CD14-positive monocyte (primary cell): ENCODE measurements around the gene PDE4D. TPM values are rescaled to one million over a fixed set of nuclear protein-coding genes. Genes with fewer than 3 reads are reported as not detected.

Source experiments
- DNase-seq, 3 donors: peaks; one replicate each; pipeline ENCODE4 v3.0.0-alpha.2; 2011 to 2022
- H2AFZ ChIP-seq: 2 replicates; pipeline ENCODE4 v1.6.0; 2012; ENCODE audit warnings: mild to moderate bottlenecking, low read depth, low read length, inconsistent platforms; ENCODE audit not compliant: insufficient read depth, poor library complexity, severe bottlenecking
- H3K27ac ChIP-seq, 2 donors: 1 replicate in 1 of 2; 2 replicates in 1 of 2; pipeline ENCODE4 v1.5.1; 2012 to 2013; ENCODE audit warnings: low read length in 2 of 2, control low read depth in 1 of 2, inconsistent platforms in 1 of 2, low read depth in 1 of 2, mild to moderate bottlenecking in 1 of 2
- H3K27me3 ChIP-seq, 2 donors: one replicate each; pipeline versions ENCODE4 v1.6.0 to v1.6.1; 2011 to 2013; ENCODE audit warnings: low read length in 2 of 2; ENCODE audit not compliant: control insufficient read depth in 2 of 2, insufficient read depth in 2 of 2
- H3K36me3 ChIP-seq, 2 donors: replicated peaks in 1 of 2; 1 replicate in 1 of 2; 2 replicates in 1 of 2; pipeline versions ENCODE4 v1.5.1 to v1.6.1; 2012 to 2013; ENCODE audit warnings: low read length in 2 of 2, control low read depth in 1 of 2, inconsistent platforms in 1 of 2, mild to moderate bottlenecking in 1 of 2; ENCODE audit not compliant: insufficient read depth in 2 of 2, control insufficient read depth in 1 of 2
- H3K4me1 ChIP-seq, 2 donors: 1 replicate in 1 of 2; 2 replicates in 1 of 2; pipeline versions ENCODE4 v1.5.1 to v1.6.1; 2012 to 2013; ENCODE audit warnings: low read length in 2 of 2, control low read depth in 1 of 2, inconsistent platforms in 1 of 2, mild to moderate bottlenecking in 1 of 2, moderate library complexity in 1 of 2; ENCODE audit not compliant: insufficient read depth in 2 of 2, control insufficient read depth in 1 of 2
- H3K4me2 ChIP-seq: replicated peaks from 2 replicates; pipeline ENCODE3; 2012; ENCODE audit warnings: low read length, moderate library complexity, mild to moderate bottlenecking; ENCODE audit not compliant: poor library complexity, severe bottlenecking; ENCODE audit errors: extremely low read depth
- H3K4me3 ChIP-seq, 3 experiments: fragments of 200-600 bp in 1 of 3; sonication (generic) in 1 of 3; replicated peaks in 1 of 3; 1 replicate in 2 of 3; 2 replicates in 1 of 3; pipeline ENCODE4 v1.5.1; 2011 to 2013; ENCODE audit warnings: low read length in 3 of 3, mild to moderate bottlenecking in 3 of 3, control low read depth in 2 of 3, low read depth in 2 of 3, inconsistent platforms in 1 of 3, moderate library complexity in 1 of 3
- H3K79me2 ChIP-seq: 2 replicates; pipeline ENCODE4 v1.6.0; 2012; ENCODE audit warnings: mild to moderate bottlenecking, control low read depth, inconsistent platforms, low read length, moderate library complexity; ENCODE audit not compliant: insufficient read depth
- H3K9ac ChIP-seq: 2 replicates; pipeline ENCODE4 v1.6.0; 2017; ENCODE audit warnings: low read length, mild to moderate bottlenecking; ENCODE audit not compliant: insufficient read depth, poor library complexity, severe bottlenecking
- H3K9me3 ChIP-seq, 2 donors: replicated peaks in 1 of 2; 1 replicate in 1 of 2; 2 replicates in 1 of 2; pipeline versions ENCODE4 v1.5.1 to v1.6.1; 2012 to 2013; ENCODE audit warnings: low read length in 2 of 2, control low read depth in 1 of 2; ENCODE audit not compliant: control insufficient read depth in 1 of 2, insufficient read depth in 1 of 2
- H4K20me1 ChIP-seq: 2 replicates; pipeline ENCODE4 v1.6.0; 2012; ENCODE audit warnings: mild to moderate bottlenecking, low read length, control low read depth, moderate library complexity; ENCODE audit not compliant: insufficient read depth
- H3K27ac Mint-ChIP-seq, 7 donors: one replicate each; pipeline ENCODE4 v1.8.0; 2020; ENCODE audit warnings: mild to moderate bottlenecking in 7 of 7, mixed read lengths in 7 of 7, moderate library complexity in 6 of 7, inconsistent platforms in 2 of 7
- H3K27me3 Mint-ChIP-seq, 3 donors: one replicate each; pipeline ENCODE4 v1.8.0; 2021 to 2022; ENCODE audit warnings: low read depth in 3 of 3, mild to moderate bottlenecking in 3 of 3, mixed read lengths in 3 of 3, moderate library complexity in 3 of 3, inconsistent platforms in 1 of 3
- H3K36me3 Mint-ChIP-seq, 2 donors: one replicate each; pipeline ENCODE4 v1.8.0; 2020; ENCODE audit warnings: mixed read lengths in 2 of 2, inconsistent platforms in 1 of 2, mild to moderate bottlenecking in 1 of 2
- H3K4me1 Mint-ChIP-seq: one replicate; pipeline ENCODE4 v1.8.0; 2020; ENCODE audit warnings: mild to moderate bottlenecking, mixed read lengths
- H3K4me3 Mint-ChIP-seq, 2 donors: one replicate each; pipeline ENCODE4 v1.8.0; 2020; ENCODE audit warnings: mild to moderate bottlenecking in 2 of 2, mixed read lengths in 2 of 2, moderate library complexity in 1 of 2
- H3K9me3 Mint-ChIP-seq, 7 donors: one replicate each; pipeline ENCODE4 v1.8.0; 2020 to 2022; ENCODE audit warnings: mixed read lengths in 7 of 7, mild to moderate bottlenecking in 6 of 7, moderate library complexity in 6 of 7, inconsistent platforms in 2 of 7
- WGBS: methylation state at CpG from one replicate; pipeline ENCODE4 v1.1.5; 2013; ENCODE audit warnings: missing lambda C conversion rate; ENCODE audit not compliant: insufficient coverage; 5-methylcytosine and 5-hydroxymethylcytosine counted together
- intact Hi-C, 2 donors: fragments of 100-400 bp; cut with micrococcal nuclease; formaldehyde crosslinking; loops; one replicate each; pipeline versions ENCODE4 v1.15.0 to v1.15.1; 2023
- polyA plus RNA-seq, 3 donors: library from polyadenylated mRNA; depleted of rRNA in 1 of 3; unstranded in 2 of 3; stranded (reverse) in 1 of 3; fragments of 300-500 nt in 2 of 3; fragments of >200 nt in 1 of 3; fragmentation: Illumina TruSeq in 2 of 3; gene quantifications; 1 replicate in 2 of 3; 2 replicates in 1 of 3; pipeline ENCODE4 v1.2.3, GENCODE V29; 2012 to 2021
- TF ChIP-seq, protein P1 (sequence below): fragments of 200-600 bp; IDR thresholded peaks from one replicate; pipeline ENCODE4 v1.8.0; 2022; ENCODE audit warnings: antibody characterized with exemption, mild to moderate bottlenecking

Gene PDE4D
- polyA plus RNA-seq, 3 donors = 1.9 to 3.4 (median 2.8) TPM

DNA sequence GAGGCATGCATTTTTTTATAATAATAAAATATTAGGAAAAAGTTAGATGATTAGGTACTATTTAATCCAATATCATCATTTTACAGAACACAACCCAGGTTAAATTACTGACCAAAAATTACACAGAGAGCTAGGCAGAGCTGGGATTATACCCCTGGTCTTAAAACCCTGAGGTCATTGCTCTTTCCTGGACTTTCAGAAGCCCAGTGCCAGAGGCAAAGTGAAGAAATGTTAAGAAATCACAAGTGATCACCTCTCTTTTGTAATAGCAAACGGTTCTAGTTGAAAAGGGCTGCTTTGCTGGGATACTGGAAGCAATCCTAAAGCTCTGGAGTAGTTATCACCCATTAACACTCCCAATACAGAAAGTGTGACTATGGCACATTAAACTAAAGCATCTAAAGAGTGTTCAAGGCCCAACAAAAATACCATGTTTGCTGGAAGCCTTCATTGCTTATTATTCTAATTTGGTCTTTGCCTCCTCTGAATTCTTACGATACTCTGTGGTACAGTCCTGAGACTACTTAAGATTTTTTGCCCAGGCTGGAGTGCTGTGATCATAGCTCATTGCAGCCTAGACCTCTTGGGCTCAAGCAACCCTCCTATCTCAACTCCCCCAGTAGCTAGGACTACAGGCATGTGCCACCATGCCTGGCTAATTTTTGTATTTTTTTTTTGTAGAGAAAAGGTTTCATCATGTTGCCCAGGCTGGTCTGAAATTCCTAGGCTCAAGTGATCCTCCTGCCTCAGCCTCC lies 734.7 kb downstream of the PDE4D start:
- H3K27me3 ChIP-seq = no peaks in the 10 kb centered on the region
- TF ChIP-seq, protein P1, sequence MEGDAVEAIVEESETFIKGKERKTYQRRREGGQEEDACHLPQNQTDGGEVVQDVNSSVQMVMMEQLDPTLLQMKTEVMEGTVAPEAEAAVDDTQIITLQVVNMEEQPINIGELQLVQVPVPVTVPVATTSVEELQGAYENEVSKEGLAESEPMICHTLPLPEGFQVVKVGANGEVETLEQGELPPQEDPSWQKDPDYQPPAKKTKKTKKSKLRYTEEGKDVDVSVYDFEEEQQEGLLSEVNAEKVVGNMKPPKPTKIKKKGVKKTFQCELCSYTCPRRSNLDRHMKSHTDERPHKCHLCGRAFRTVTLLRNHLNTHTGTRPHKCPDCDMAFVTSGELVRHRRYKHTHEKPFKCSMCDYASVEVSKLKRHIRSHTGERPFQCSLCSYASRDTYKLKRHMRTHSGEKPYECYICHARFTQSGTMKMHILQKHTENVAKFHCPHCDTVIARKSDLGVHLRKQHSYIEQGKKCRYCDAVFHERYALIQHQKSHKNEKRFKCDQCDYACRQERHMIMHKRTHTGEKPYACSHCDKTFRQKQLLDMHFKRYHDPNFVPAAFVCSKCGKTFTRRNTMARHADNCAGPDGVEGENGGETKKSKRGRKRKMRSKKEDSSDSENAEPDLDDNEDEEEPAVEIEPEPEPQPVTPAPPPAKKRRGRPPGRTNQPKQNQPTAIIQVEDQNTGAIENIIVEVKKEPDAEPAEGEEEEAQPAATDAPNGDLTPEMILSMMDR = no peak
- Mint-ChIP-seq H3K27ac (no peak overlapping the region), H3K27me3 (no peaks in the 10 kb centered on the region), H3K4me3 (no peak overlapping the region), H3K36me3 (no peaks in the 10 kb centered on the region), H3K4me1 (no peaks in the 10 kb centered on the region), H3K9me3 (no peaks in the 10 kb centered on the region)
- no peak overlapping the region for H3K4me3 ChIP-seq
- H3K79me2 ChIP-seq = no peaks in the 10 kb centered on the region
- DNase-seq = no peak
- H3K36me3 ChIP-seq = no peaks in the 10 kb centered on the region
- no peaks in the 10 kb centered on the region for H3K4me1 ChIP-seq
- no peaks in the 10 kb centered on the region for H3K9me3 ChIP-seq
- H3K4me2 ChIP-seq = no peak overlapping the region
- no CpG with 5 or more reads among the region's 2 CpGs for WGBS
- no peak overlapping the region for H3K9ac ChIP-seq
- no peak overlapping the region for H2AFZ ChIP-seq
- no peaks in the 10 kb centered on the region for H4K20me1 ChIP-seq
- no peak overlapping the region for H3K27ac ChIP-seq
- intact Hi-C loops = no loop called here

DNA sequence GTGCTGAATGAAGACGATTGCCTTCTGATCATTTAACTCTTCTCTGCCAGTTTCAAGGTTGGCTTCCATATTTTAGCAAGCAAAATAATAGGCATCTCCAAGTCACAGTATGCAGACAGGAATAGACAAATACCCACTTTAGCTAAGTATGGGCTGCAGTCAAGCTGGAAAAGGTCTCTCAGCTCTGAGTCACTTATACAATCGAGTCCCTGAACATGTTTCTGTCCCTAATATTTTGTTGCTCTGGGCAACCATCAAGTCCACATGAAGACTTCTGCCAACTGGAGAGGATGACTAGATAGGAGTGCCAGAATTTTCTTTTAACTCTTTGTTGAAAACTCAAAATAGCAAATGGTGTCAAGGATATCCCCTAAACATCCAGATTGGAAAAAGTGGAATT lies 735.4 kb downstream of the PDE4D start:
- Histone ChIP-seq H3K27me3 (no peaks in the 10 kb centered on the region), H3K4me2 (no peak overlapping the region), H3K27ac (no peak overlapping the region), H3K9ac (no peak overlapping the region), H3K4me3 (no peak overlapping the region), H3K9me3 (no peaks in the 10 kb centered on the region), H3K36me3 (no peaks in the 10 kb centered on the region), H2AFZ (no peak overlapping the region), H3K79me2 (no peaks in the 10 kb centered on the region), H4K20me1 (no peaks in the 10 kb centered on the region), H3K4me1 (no peaks in the 10 kb centered on the region)
- no peak overlapping the region for H3K27ac Mint-ChIP-seq
- intact Hi-C loops = no loop called here
- DNase-seq = no peak
- no peaks in the 10 kb centered on the region for H3K27me3 Mint-ChIP-seq
- no peaks in the 10 kb centered on the region for H3K4me1 Mint-ChIP-seq
- WGBS = 100% methylated on average over 1 of the region's 2 CpGs
- no peaks in the 10 kb centered on the region for H3K9me3 Mint-ChIP-seq
- TF ChIP-seq, protein P1 = no peak
- H3K4me3 Mint-ChIP-seq = no peak overlapping the region
- H3K36me3 Mint-ChIP-seq = no peaks in the 10 kb centered on the region
